Measurements from ENCODE around the gene SDHB.

The SDHB gene

GRCh38 chr1:17012775-17013490, 40.9 kb downstream of the SDHB start:
- DNase-seq (ENCODE audit: low spot score): no peak

- peak; percentile 95 for DNase-seq (ENCODE audit: low spot score)
Observed at GRCh38 chr1:17011439-17012307, 42.2 kb downstream of the SDHB start, which contains the start of gene ATP13A2. Gene ATP13A2, minus strand, starts transcription at chr1:17011928. Its CDS starts 190 bp downstream, at chr1:17011738.

GRCh38 chr1:17011092-17011438, 42.8 kb downstream of the SDHB start:
- DNase-seq (ENCODE audit: low spot score): no peak

- no peak for DNase-seq (ENCODE audit: low spot score)
Observed at GRCh38 chr1:17009706-17010105, 44.1 kb downstream of the SDHB start.

- no peak for DNase-seq (ENCODE audit: low spot score)
Observed at GRCh38 chr1:17008208-17008855, 45.5 kb downstream of the SDHB start.

GRCh38 chr1:17007121-17007520, 46.7 kb downstream of the SDHB start:
- DNase-seq (ENCODE audit: low spot score): peak; percentile 70

- no peak for DNase-seq (ENCODE audit: low spot score)
Observed at GRCh38 chr1:17005365-17005740, 48.5 kb downstream of the SDHB start.

GRCh38 chr1:17004466-17005364, 49.1 kb downstream of the SDHB start:
- DNase-seq (ENCODE audit: low spot score): peak; percentile 55

GRCh38 chr1:17002524-17002902, 51.3 kb downstream of the SDHB start:
- no peak for DNase-seq (ENCODE audit: low spot score)

GRCh38 chr1:17001760-17002523, 51.9 kb downstream of the SDHB start:
- DNase-seq (ENCODE audit: low spot score): no peak

- DNase-seq (ENCODE audit: low spot score): peak; percentile 62
Observed at GRCh38 chr1:16999863-17000262, 54.0 kb downstream of the SDHB start.

GRCh38 chr1:16998589-16998988, 55.2 kb downstream of the SDHB start:
- DNase-seq (ENCODE audit: low spot score): no peak

GRCh38 chr1:16996845-16997244, 57.0 kb downstream of the SDHB start:
- no peak for DNase-seq (ENCODE audit: low spot score)

- no peak for DNase-seq (ENCODE audit: low spot score)
Observed at GRCh38 chr1:16993521-16994038, 60.3 kb downstream of the SDHB start.

- DNase-seq (ENCODE audit: low spot score): no peak
Observed at GRCh38 chr1:16992675-16993074, 61.2 kb downstream of the SDHB start.

- DNase-seq (ENCODE audit: low spot score): no peak
Observed at GRCh38 chr1:16992102-16992501, 61.7 kb downstream of the SDHB start.

- DNase-seq (ENCODE audit: low spot score): no peak
Observed at GRCh38 chr1:16991571-16991970, 62.3 kb downstream of the SDHB start.

GRCh38 chr1:16989676-16990391, 64.0 kb downstream of the SDHB start:
- DNase-seq (ENCODE audit: low spot score): no peak

- DNase-seq (ENCODE audit: low spot score): no peak
Observed at GRCh38 chr1:16988210-16988609, 65.6 kb downstream of the SDHB start.

- DNase-seq (ENCODE audit: low spot score): peak; percentile 96
Observed at GRCh38 chr1:16986962-16987361, 66.9 kb downstream of the SDHB start.
